Tongue (tissue), 2 donors: ENCODE results near the gene HNRNPL. TPM values are rescaled to one million over a fixed set of nuclear protein-coding genes. Genes with fewer than 3 reads are reported as not detected.
"Not testable (repeated sequence)": the region's sequence is repeated elsewhere in the genome, so short reads cannot be mapped to it uniquely, and the experiment has no call there.

Experiments used
- DNase-seq: peaks from one replicate; pipeline ENCODE4 v3.0.0-alpha.2; 2015
- total RNA-seq: library from RNA; depleted of rRNA; stranded (reverse); fragments of >200 nt; gene quantifications from one replicate; pipeline ENCODE4 v1.2.3, GENCODE V29; 2014

HNRNPL gene
- total RNA-seq, 1 donor from 2014 or later, result 249 TPM

DNA sequence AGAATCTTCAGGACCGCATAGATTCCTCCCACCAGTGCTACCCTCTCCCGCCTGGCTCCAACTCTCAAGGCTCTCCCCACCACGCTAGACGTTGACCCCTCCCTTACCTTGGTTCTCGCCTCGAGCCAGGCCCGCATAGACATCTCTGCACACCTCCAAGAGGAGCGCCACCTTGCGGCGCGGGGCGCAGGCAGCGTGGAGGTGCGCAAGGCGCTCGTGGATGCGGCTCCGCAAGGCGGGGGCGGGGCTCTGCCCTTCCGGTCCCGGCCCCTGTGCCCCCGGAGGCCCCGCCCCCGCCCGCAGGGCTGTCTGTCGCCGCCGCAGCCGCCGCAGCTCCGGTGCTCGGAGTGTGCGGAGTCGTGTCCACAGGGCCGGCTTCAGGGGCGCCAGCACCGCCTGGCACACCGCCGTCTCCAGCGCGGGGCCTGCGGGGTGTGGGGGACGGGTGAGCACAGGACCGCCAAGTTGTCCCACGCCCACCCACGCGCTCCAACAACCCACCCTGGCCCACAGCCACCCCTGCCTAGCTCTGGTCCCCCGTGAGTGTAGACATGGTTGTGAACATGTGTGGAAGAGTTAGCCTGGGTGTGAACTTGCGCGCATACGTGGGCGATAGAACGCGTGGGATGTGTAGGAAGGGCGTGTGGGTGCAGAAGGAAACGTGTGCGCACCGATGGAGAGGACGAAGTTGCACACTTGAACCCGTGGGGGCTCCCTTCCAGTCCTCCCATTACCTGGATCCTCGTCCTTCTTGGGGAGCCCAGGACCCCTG is 20.2 kb upstream of the HNRNPL start:
- peak; percentile 81 for DNase-seq

DNA sequence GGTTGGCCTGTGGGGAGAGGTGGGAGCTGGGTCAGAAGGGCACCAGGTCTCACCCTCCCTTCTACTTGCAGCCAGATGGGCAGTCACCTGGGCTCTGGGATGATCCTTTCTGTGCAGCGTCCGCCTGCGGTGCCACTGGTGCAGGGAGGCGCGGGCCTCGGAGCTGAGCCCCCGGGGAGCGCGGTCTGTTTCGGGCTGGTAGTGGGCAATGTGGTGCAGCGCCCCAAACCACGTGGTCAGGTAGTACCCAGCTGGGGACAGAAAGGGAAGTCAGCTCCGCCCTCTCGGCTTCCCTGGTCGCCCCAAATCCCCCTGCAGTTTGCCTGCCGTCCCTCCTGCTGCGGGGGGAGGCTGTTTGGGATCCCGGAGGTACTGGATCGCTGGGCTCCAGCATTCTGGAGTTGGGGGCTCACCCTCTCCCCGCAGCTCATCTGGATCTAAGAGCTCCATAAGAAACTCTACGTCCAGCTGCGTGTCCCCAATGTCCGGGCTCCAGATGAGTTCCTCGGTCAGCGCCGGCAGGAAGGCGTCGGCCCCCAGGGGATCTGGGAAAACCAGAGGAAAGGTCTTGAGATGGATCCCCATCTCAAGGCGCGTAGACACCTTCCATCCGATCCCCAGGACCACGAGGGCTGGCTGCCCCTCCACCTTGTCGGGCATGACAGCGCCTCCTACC is 19.5 kb upstream of the HNRNPL start:
- DNase-seq, result no peak

DNA sequence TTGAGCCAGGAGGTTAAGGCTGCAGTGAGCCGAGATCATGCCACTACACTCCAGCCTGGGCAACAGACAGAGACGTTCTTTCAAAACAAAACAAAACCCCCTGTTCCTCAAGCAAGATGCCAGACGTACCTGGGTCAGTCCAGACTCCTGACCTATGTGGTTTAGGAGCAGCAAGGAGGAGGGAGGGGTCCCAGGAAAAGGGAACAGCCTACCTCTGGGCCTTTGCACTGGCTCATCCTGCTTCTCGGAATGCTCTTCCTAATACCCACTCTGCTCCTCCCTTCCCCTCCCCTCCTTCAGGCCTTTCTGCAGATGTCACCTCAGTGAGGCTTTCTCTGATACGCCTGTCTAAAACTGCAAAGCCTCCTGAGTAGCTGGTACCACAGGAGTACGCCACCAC is 18.8 kb upstream of the HNRNPL start:
- no peak for DNase-seq

DNA sequence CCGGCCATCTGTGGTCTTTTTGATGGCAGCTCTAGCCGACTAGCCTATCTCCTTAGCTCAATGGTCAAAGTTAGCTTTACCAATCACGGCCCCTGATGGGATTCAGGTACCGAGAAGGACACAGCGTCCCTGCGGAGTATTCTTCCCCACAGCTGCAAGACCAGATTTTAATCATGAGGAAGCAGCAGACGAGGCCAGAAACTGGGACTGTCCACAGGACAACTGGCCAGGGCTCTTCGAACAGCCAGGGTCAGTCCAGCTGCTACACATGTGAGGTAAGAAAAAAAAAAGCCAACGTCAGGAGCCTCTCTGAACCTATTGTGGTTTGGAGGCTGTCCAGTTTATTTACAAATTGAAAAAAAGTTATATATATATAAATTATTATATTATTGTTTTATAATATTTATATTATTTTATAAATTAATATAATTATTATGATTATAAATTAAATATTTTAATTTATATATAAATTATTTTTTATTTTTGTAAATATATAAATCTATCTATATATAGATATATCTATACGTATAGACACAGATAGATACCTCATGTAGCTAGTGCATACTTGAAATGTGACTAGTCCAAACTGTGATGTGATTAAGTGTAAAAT is 17.5 kb upstream of the HNRNPL start:
- no peak for DNase-seq

DNA sequence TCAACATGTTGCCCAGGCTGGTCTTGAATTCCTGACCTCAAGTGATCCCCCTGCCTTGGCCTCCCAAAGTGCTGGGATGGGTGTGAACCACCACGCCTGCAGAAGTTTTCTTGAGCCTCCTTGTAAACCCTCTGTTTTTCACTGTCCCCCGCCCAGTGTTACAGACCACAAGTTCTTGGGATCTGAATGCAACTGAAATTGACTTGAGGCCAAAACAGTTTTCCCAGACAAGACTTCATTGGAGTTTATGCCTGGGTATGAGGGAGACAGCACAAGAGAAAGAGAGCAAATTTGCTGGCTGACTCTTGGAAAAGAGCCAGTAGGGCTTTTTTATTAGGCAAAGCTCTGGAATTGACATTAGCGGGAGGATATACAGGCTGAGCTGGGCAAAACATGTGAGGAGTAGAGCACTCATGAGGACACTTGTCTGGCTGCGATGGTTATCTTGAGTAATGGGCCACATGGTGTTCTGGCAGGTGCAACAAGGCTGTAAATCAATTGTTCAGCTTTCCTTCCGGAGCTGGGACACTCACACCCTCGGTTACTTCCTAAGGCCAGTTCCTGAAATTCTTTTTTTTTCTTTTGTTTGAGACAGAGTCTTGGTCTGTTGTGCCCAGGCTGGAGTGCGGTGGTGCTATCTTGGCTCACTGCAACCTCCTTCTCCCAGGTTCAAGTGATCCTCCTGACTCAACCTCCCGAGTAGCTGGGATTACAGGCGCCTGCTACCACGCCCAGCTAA is 12.7 kb upstream of the HNRNPL start:
- DNase-seq, result peak; percentile 92

DNA sequence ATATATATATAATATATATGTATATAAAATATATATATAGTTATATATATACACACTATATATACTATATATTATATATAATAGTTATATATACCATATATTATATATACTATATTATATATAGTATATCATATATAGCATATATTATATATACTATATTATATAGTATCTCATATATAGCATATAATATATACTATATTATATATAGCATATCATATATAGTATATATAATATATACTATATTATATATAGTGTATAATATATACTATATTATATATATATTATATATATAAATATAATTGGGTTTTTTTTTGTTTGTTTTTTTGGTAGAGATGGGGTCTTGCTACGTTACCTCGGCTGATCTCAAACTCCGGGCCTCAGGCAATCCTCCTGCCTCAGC is 11.6 kb upstream of the HNRNPL start:
- DNase-seq, result no peak

DNA sequence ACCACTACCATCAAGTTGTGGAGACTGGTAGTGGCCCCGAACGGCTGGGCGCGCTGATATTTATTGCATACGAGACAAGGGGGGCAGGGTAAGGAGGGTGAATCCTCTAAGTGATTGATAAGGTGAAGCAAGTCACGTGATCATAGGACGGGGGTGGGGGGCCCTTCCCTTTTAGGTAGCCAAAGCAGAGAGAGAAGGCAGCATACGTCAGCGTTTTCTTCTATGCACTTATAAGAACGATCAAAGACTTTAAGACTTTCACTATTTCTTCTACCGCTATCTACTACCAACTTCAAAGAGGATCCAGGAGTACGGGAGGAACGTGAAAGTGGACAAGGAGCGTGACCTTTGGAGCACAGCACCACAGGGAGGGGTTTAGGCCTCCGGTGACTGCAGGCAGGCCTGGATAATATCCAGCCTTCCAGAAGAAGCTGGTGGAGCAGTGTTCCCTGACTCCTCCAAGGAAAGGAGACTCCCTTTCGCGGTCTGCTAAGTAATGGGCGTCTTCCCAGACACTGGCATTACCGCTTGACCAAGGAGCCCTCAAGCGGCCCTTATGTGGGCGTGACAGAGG is 9.9 kb upstream of the HNRNPL start:
- not testable (repeated sequence) for DNase-seq

DNA sequence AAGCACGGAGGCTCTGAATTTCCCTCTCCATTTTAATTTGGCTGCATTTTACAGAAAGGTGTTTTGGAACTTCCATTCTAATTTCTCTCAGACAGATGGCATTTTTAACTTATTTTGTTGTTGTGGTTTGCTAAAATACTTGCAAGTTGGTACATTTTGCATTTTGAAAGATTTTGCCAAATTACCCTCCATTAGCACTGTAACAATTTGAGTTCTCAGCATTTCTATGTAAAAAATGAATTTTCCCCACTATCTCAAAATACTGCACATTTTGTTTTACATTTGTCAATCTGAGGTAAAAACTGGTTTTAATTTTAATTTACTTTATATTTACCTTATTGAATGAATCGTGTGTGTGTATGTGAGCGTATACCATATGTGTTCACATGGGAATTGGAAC is 7.0 kb upstream of the HNRNPL start:
- no peak for DNase-seq

DNA sequence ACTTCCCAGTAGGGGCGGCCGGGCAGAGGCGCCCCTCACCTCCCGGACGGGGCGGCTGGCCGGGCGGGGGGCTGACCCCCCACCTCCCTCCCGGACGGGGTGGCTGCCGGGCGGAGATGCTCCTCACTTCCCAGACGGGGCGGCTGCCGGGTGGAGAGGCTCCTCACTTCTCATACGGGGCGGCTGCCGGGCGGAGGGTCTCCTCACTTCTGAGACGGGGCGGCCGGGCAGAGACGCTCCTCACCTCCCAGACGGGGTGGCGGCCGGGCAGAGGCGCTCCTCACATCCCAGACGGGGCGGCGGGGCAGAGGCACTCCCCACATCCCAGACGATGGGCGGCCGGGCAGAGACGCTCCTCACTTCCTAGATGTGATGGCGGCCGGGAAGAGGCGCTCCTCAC is 6.0 kb upstream of the HNRNPL start:
- not testable (repeated sequence) for DNase-seq

DNA sequence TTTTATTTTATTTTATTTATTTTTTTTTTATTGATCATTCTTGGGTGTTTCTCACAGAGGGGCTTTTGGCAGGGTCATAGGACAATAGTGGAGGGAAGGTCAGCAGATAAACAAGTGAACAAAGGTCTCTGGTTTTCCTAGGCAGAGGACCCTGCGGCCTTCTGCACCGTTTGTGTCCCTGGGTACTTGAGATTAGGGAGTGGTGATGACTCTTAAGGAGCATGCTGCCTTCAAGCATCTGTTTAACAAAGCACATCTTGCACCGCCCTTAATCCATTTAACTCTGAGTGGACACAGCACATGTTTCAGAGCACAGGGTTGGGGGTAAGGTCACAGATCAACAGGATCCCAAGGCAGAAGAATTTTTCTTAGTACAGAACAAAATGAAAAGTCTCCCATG is 5.2 kb upstream of the HNRNPL start:
- not testable (repeated sequence) for DNase-seq

DNA sequence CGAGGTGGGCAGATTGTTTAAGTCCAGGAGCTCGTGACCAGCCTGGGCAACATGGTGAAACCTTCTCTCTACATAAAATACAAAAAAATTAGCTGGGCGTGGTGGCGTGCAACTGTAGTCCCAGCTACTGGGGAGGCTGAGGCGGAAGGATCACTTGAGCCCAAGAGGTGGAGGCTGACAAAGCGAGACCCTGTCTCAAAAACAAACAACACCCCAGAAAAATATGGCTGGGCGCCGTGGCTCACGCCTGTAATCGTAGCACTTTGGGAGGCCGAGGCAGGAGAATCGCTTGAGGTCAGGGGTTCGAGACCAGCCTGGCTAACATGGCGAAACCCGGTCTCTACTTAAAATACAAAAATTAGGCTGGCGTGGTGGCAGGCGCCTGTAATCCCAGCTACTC is 3.4 kb upstream of the HNRNPL start:
- DNase-seq, result no peak

DNA sequence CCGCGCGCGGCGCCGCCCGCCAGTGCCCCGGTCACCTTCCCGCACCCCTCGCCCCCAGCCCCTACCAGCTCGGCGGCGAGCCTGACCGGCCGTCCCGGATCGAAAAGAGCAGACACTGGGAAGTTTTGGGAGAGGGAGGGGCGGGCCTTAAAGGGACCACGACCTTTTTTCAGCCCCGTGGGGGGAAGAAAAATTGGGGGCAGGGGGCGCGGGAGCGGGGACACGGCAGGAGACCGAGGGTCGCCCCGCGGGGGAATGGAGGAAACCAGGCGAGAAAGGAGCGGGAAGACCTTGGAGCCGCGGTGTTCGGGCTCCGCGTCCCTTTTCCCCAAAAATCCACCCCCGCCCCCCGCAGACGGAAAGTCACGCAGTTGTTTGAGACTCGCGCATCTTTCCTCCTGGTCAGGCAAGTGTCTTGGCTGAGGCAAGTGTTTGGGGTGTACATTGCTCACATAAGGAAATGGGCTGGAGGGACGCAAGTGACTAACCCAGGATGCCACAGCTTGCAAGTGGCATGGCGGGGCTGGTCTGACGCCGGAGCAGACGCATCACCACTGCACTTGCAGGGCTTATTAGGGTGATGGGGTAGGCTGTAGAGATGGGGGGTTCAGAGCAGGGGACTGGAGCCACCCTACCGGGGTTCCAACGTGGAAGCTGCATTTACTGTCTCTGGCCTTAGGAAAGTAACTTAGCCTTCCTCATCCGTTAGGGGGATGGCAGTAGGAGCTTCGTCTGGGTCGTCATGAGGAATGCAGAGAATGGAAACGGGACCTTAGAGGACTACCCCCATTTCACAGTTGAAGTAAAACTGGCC is 2.7 kb upstream of the HNRNPL start:
- peak; percentile 82 for DNase-seq

DNA sequence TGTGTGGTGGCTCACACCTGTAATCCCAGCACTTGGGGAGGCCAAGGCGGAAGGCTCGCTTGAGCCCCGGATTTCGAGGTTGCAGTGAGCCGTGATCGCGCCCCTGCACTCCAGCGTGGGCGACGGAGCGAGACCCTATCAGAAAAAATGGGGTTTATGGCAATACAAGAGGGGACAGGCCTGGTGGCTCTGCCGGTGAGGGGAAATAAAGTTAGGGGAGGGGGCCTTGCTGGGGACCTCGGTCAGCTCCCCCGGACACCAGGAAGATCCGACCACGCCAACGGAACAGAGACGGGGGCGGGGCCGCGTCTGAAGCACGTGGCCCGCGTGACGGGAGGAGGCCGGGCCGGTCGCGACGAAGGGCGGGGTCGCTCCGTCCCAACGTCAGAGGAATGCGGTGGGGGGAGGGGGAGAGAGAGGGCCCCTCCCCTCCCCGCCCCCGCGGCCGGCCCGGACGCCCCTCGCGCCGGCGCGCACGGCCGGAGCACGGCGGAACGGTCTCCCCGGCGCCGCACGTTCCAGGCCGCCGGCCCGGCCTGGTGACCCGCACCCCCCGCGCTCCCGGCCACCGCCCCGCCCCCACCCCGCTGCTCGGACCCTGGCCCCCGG is 1.9 kb upstream of the HNRNPL start:
- DNase-seq, result peak; percentile 98

DNA sequence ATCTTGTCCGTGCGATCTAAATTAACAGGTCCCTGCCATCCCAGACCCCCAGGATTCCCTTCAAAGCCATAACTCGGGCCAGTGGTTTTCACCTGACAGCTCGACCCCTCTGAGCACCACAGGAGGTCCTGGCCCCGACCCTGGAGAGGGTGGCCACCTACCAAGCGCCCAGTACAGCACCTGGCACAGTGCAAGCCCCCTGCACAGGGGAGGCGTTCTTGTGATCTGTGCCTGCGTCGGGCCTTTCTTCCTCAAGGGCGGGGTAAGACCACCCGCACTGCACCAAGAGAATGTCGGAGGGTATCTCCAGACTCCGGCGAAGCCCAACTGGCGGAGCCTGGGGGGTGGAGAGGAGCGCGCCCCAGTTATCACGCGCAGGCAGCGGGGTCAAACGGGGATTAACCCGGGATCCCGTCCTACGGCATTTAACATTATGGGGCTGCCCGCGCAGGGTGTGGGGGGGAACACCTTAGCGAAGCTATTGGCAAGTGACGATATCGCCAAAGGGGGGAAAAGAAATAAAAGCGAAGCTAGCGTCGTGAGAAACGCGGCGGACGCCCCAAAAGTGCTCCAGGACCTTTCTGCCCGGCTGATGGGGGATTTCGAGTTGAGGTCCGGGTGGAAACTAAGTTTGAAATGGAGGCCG is 1.3 kb upstream of the HNRNPL start:
- no peak for DNase-seq

DNA sequence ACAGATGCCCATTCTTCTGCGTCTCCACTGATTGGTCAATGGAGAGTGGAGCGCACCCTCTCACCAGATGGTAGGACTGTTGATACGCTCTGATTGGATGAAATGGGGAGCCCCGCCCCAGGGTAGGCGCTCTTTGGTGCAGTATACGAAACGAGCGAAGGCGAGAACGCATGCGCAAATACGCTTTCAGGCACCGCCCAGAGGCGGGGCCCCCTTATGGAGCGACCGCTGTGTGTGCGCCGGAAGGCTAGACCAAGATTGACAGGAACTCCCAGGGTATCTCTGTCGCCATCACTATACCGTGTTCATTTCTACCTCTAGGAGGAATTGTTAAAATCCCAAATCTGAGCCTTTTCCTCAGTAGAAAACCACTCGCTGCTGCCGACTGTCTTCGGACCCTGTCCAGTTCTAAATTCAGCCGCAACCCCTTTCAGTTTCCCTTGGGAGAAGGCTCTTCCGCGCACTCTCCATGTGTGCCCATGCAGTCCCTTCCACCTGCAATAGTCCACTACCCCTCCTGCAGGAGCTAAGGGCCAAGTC is 720 bp upstream of the HNRNPL start:
- DNase-seq, result peak; percentile 100

DNA sequence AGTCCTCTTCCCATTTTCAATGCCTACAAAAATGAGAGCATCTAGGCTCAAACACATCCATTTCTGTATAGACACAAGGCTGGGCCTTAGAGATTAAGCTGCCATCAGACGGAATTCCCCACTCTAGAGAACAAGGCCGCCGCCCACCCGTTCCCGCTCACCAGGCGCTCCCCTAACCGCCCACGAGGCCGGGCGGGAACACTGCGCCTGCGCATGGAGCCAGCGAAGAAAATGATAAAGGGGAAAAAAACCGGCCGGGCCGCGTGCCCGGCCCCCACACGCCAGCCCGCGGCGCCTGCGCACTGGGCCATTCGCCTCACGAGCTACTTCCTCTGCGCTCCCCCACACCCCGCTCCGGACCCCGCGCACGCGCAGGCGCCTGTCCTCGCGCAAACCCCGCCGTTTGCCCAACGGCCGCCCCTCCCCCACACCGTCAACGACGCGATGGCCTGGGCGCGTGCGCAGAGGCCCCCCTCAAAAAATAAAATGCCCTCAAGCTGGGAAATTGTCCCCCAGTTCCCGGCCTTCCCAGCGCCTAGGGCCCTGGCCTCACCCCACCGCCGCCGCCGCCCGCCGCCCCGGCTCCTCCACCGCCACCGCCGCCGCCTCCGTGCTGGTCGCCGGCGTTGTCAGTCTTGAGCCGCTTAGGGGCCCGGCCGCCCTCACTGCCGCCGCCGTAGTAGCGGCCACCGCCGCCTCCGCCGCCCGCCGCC is 483 bp downstream of the HNRNPL start:
- DNase-seq, result peak; percentile 99

DNA sequence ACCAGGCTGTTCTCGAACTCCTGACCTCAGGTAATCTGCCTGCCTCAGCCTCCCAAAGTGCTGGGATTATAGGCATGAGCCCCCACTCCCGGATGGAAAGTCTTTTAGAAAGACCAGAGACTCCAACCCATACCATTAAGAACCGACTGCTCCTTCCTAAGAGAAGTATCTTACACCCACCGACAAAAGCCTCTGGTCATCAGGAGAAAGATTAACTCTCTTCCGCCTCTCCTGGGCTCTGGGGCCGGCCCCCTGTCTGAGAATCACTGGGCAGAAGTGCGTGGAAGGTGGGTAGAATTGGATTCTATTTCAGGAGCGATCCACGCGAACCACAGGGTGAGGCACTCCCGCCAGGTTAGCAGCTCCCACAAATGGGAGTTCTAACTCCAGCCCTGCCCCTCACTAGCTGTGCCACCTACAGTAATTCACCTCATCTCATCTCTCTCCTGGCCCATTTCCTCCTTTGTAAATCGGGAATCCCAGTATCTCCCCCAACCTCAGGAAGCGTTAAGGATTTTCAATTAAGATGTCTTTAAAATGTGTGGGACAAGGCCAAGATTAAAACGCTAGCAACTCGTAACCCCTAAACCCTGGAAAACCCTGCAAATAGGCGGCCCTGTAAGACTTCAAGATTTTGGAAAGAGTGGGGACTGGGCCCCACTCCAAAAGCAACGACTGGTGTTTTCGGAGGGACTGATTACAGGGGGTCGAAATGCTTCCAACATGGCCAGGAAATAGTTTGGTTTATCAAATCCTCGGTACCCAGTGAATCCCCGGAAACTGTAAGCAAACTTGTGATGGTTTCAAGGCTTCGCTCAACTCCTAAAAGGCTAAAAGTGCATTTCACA is 1.3 kb downstream of the HNRNPL start:
- no peak for DNase-seq

DNA sequence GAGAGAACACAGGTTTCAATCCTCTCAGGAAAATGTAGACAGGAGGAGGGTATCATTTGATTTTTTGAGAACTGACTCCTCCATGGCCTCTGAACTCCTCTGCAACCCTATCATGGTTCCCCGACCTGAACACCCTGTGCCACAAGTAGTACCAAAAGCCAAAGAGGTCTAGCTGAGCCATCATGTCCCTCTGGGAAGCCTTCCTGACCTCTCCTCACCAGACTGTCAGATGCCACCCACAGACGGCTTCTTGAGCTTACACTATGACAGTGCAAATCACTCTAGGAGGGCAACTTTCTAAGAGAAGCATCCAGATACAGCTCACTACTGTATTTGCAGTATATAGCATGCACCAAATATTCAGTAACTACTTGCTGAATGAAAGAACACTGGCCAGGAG is 3.7 kb downstream of the HNRNPL start:
- DNase-seq, result no peak
